Activated CD8-positive, alpha-beta T cell treated with anti-CD3 and anti-CD28 coated beads for 36 hours (primary cell): ENCODE measurements around the gene SHMT1. TPM values are rescaled to one million over a fixed set of nuclear protein-coding genes. Genes with fewer than 3 reads are reported as not detected.

ENCODE experiments used
- microRNA-seq: library from miRNA; unstranded; fragments of <30 nt; microRNA quantifications from one replicate; pipeline ENCODE4 v1.2.0, GENCODE V29; 2022; ENCODE audit warnings: borderline microRNAs expressed, borderline replicate concordance
- total RNA-seq, 2 experiments: library from RNA; stranded (reverse); gene quantifications; one replicate each; pipeline ENCODE4 v1.2.3, GENCODE V29; 2021

The SHMT1 gene
- total RNA-seq, 2 experiments from 2014 or later: 45.1 to 49.6 TPM

Small RNAs within 50 kb of the gene (microRNA-seq; reads per million reads assigned to microRNA genes)
- not detected for gene MIR6778

Other genes starting within 250 kb of the SHMT1 start
- gene ALKBH5, start 179.7 kb downstream of the SHMT1 start, total RNA-seq: 100 to 1,000 TPM; 213 to 217 TPM
- gene LLGL1, start 137.9 kb downstream of the SHMT1 start, total RNA-seq: 10 to 100 TPM; 15.1 to 17.6 TPM
- 100 to 1,000 TPM; 276 to 281 TPM for gene FLII, start 104.8 kb downstream of the SHMT1 start, total RNA-seq
- 1 to 10 TPM; 5.5 to 6.2 TPM for gene MIEF2, start 102.9 kb downstream of the SHMT1 start, total RNA-seq
- 10 to 100 TPM; 61.8 to 65.7 TPM for gene TOP3A, start 48.6 kb downstream of the SHMT1 start, total RNA-seq
- gene SMCR8, start 48.3 kb downstream of the SHMT1 start, total RNA-seq: 10 to 100 TPM; 12.9 to 13.7 TPM
- gene EVPLL, start 14.2 kb upstream of the SHMT1 start, total RNA-seq: not detected
- not detected for gene LGALS9C, start 113.2 kb upstream of the SHMT1 start, total RNA-seq